HepG2 (cell line): ENCODE measurements around the gene NDOR1. TPM values are rescaled to one million over a fixed set of nuclear protein-coding genes. Genes with fewer than 3 reads are reported as not detected.
A peak's percentile ranks its signal among the peaks of the same experiment; 100 is the strongest.

Source experiments
- AGO2 ChIP-seq: fragments of 200-400 bp; formaldehyde crosslinking; optimal IDR thresholded peaks from 2 replicates; pipeline ENCODE3; 2017; ENCODE audit warnings: mild to moderate bottlenecking, low read depth, low read length, moderate library complexity
- ARID2 ChIP-seq: sonication (generic); formaldehyde crosslinking; IDR thresholded peaks from 2 replicates; pipeline ENCODE4 v1.8.1; 2022; ENCODE audit warnings: mild to moderate bottlenecking, missing genetic modification reagents, borderline replicate concordance
- ARNTL ChIP-seq: sonication (generic); formaldehyde crosslinking; IDR thresholded peaks from 2 replicates; pipeline ENCODE4 v1.4.0; 2020; ENCODE audit warnings: mild to moderate bottlenecking, missing genetic modification reagents
- CHCHD3 ChIP-seq: sonication (generic); formaldehyde crosslinking; IDR thresholded peaks from 2 replicates; pipeline ENCODE4 v1.8.0; 2022; ENCODE audit warnings: mild to moderate bottlenecking, missing genetic modification reagents, moderate library complexity
- FOSL2 ChIP-seq: sonication (generic); formaldehyde crosslinking; IDR thresholded peaks from 2 replicates; pipeline ENCODE4 v1.4.0; 2020; ENCODE audit warnings: missing genetic modification reagents
- KDM3A ChIP-seq: IDR thresholded peaks from 2 replicates; pipeline ENCODE4 v1.6.1; 2018; ENCODE audit warnings: low read depth, missing compliant biosample characterization
- KLF12 ChIP-seq: sonication (generic); formaldehyde crosslinking; IDR thresholded peaks from 2 replicates; pipeline ENCODE4 v1.4.0; 2020; ENCODE audit warnings: missing genetic modification reagents, borderline replicate concordance
- MED1 ChIP-seq: sonication (generic); formaldehyde crosslinking; IDR thresholded peaks from 2 replicates; pipeline ENCODE4 v1.4.0; 2020; ENCODE audit warnings: missing genetic modification reagents
- NONO ChIP-seq, 2 experiments: fragments of 450-650 bp in 1 of 2; sonication (generic) in 1 of 2; formaldehyde crosslinking in 1 of 2; IDR thresholded peaks in 1 of 2; conservative IDR thresholded peaks in 1 of 2; 2 replicates each; pipeline versions ENCODE4 v1.6.1 to v1.8.0; 2017 to 2022; ENCODE audit warnings: mild to moderate bottlenecking in 1 of 2, missing genetic modification reagents in 1 of 2, moderate library complexity in 1 of 2
- NR2F2 ChIP-seq: IDR thresholded peaks from 2 replicates; pipeline ENCODE4 v1.6.1; 2012; ENCODE audit warnings: low read depth, inconsistent platforms, borderline replicate concordance
- NR2F6 ChIP-seq, 2 experiments: IDR thresholded peaks; 2 replicates each; pipeline ENCODE4 v1.6.1; 2016; ENCODE audit warnings: antibody characterized with exemption in 1 of 2, mild to moderate bottlenecking in 1 of 2
- PAF1 ChIP-seq: IDR thresholded peaks from 2 replicates; pipeline ENCODE4 v1.6.1; 2016; ENCODE audit warnings: missing genetic modification reagents, missing compliant biosample characterization
- PPARG ChIP-seq: conservative IDR thresholded peaks from 2 replicates; pipeline ENCODE4 v1.6.1; 2016; ENCODE audit warnings: missing biosample characterization, missing genetic modification reagents
- RARA ChIP-seq: IDR thresholded peaks from 2 replicates; pipeline ENCODE4 v1.6.1; 2016; ENCODE audit warnings: missing genetic modification reagents, missing compliant biosample characterization
- RBM22 ChIP-seq: fragments of 200-400 bp; formaldehyde crosslinking; optimal IDR thresholded peaks from 2 replicates; pipeline ENCODE3; 2017; ENCODE audit warnings: mild to moderate bottlenecking, low read length, moderate library complexity
- RFXAP ChIP-seq: sonication (generic); formaldehyde crosslinking; IDR thresholded peaks from 2 replicates; pipeline ENCODE4 v1.4.0; 2020; ENCODE audit warnings: missing genetic modification reagents, borderline replicate concordance
- SIX1 ChIP-seq: sonication (generic); formaldehyde crosslinking; IDR thresholded peaks from 2 replicates; pipeline ENCODE4 v1.4.0; 2020; ENCODE audit warnings: missing genetic modification reagents, borderline replicate concordance
- TGIF2 ChIP-seq: IDR thresholded peaks from 2 replicates; pipeline ENCODE4 v1.6.1; 2016; ENCODE audit warnings: control low read depth, missing compliant biosample characterization
- ZFP90 ChIP-seq: sonication (generic); formaldehyde crosslinking; IDR thresholded peaks from 2 replicates; pipeline ENCODE4 v1.8.0; 2022; ENCODE audit warnings: missing genetic modification reagents, mild to moderate bottlenecking, inconsistent platforms, borderline replicate concordance
- ZNF225 ChIP-seq: sonication (generic); formaldehyde crosslinking; IDR thresholded peaks from 2 replicates; pipeline ENCODE4 v1.4.0; 2020; ENCODE audit warnings: mild to moderate bottlenecking, missing genetic modification reagents
- ZNF251 ChIP-seq: sonication (generic); formaldehyde crosslinking; IDR thresholded peaks from 2 replicates; pipeline ENCODE4 v1.9.0; 2021; ENCODE audit warnings: mild to moderate bottlenecking, missing genetic modification reagents
- ZNF407 ChIP-seq: sonication (generic); formaldehyde crosslinking; IDR thresholded peaks from one replicate; pipeline ENCODE4 v1.5.1; 2020; ENCODE audit warnings: mild to moderate bottlenecking, missing genetic modification reagents; ENCODE audit errors: not compliant biosample characterization
- ZNF589 ChIP-seq: sonication (generic); formaldehyde crosslinking; conservative IDR thresholded peaks from 2 replicates; pipeline ENCODE4 v1.8.0; 2022; ENCODE audit warnings: mild to moderate bottlenecking, moderate library complexity, missing genetic modification reagents
- ZNF777 ChIP-seq: sonication (generic); formaldehyde crosslinking; IDR thresholded peaks from 2 replicates; pipeline ENCODE4 v1.4.0; 2020; ENCODE audit warnings: missing genetic modification reagents
- polyA plus RNA-seq, 8 experiments: library from polyadenylated mRNA; depleted of rRNA in 3 of 8; stranded (reverse) in 7 of 8; unstranded in 1 of 8; fragments of >200 nt; fragmentation: Illumina TruSeq in 4 of 8; extraction: Trizol in 4 of 8; gene quantifications; 2 replicates each; pipeline versions ENCODE4 v1.2.1 to v1.2.3, GENCODE V29; 2011 to 2016; ENCODE audit warnings: low read depth in 4 of 8, missing spikeins in 1 of 8, mixed read lengths in 1 of 8; ENCODE audit not compliant: insufficient read depth in 1 of 8
- total RNA-seq, 5 experiments: library from RNA; depleted of rRNA; stranded (reverse); fragments of >200 nt; fragmentation: Illumina TruSeq; extraction: Trizol; gene quantifications; 2 replicates each; pipeline ENCODE4 v1.2.3, GENCODE V29; 2016; ENCODE audit warnings: low read depth in 1 of 5

NDOR1 gene
- total and polyA plus RNA-seq, 2 of the 13 experiments (the other 11 are each of a cell fraction or from before 2014, with no cell fraction given) = 3.6 to 8.7 TPM

- TF ChIP-seq ZNF407 (CRISPR knock-in tag) = no peak
- TF ChIP-seq NR2F6 (IDR thresholded peaks at IDR 0.05) = 0 out of 2 replicates have a peak, but pooled peaks have one; percentile 18
- TF ChIP-seq NR2F6 (CRISPR knock-in tag; IDR thresholded peaks at IDR 0.05) = peak; percentile 56
- no peak for TF ChIP-seq ZFP90 (CRISPR knock-in tag)
- no peak for TF ChIP-seq PAF1
- no peak for TF ChIP-seq SIX1 (CRISPR knock-in tag)
- TF ChIP-seq RARA (CRISPR knock-in tag) = peak; percentile 43; the same call in 1 of the 2 replicates
- peak; percentile 80 for TF ChIP-seq AGO2
- no peak for TF ChIP-seq NONO (IDR thresholded peaks at IDR 0.05)
- no peak for TF ChIP-seq NONO (CRISPR knock-in tag; conservative IDR thresholded peaks at IDR 0.05)
- no peak for TF ChIP-seq PPARG
- 0 out of 2 replicates have a peak, but pooled peaks have one; percentile 30 for TF ChIP-seq ARNTL
- no peak for TF ChIP-seq ZNF589 (CRISPR knock-in tag)
- TF ChIP-seq RFXAP (CRISPR knock-in tag) = no peak
- TF ChIP-seq FOSL2 (CRISPR knock-in tag) = no peak
- TF ChIP-seq TGIF2 = no peak
- TF ChIP-seq MED1 (CRISPR knock-in tag) = peak; percentile 38; the same call in 1 of the 2 replicates
- no peak for TF ChIP-seq NR2F2
- no peak for TF ChIP-seq KLF12
- TF ChIP-seq KDM3A (CRISPR knock-in tag) = no peak
- TF ChIP-seq ARID2 = no peak
- TF ChIP-seq RBM22 = no peak
- no peak for TF ChIP-seq ZNF251 (CRISPR knock-in tag)
- no peak for TF ChIP-seq CHCHD3 (CRISPR knock-in tag)
- TF ChIP-seq ZNF777 = no peak
- TF ChIP-seq ZNF225 (CRISPR knock-in tag) = no peak
These were observed 7.2 kb upstream of the NDOR1 start (continued) for GRCh38 chr9:137198051-137198901.
